GM18511 (cell line): Measurements from ENCODE around the gene PDCD6IP.
A peak's percentile ranks its signal among the peaks of the same experiment; 100 is the strongest.
"Not testable (repeated sequence)": the region's sequence is repeated elsewhere in the genome, so short reads cannot be mapped to it uniquely, and the experiment has no call there.

Source experiments
- ATAC-seq: cut with Tn5 transposase; IDR thresholded peaks from one replicate; pipeline ENCODE4 v1.9.1; 2021; ENCODE audit warnings: mild to moderate bottlenecking, moderate library complexity; ENCODE audit not compliant: unreplicated experiment

Gene PDCD6IP

DNA sequence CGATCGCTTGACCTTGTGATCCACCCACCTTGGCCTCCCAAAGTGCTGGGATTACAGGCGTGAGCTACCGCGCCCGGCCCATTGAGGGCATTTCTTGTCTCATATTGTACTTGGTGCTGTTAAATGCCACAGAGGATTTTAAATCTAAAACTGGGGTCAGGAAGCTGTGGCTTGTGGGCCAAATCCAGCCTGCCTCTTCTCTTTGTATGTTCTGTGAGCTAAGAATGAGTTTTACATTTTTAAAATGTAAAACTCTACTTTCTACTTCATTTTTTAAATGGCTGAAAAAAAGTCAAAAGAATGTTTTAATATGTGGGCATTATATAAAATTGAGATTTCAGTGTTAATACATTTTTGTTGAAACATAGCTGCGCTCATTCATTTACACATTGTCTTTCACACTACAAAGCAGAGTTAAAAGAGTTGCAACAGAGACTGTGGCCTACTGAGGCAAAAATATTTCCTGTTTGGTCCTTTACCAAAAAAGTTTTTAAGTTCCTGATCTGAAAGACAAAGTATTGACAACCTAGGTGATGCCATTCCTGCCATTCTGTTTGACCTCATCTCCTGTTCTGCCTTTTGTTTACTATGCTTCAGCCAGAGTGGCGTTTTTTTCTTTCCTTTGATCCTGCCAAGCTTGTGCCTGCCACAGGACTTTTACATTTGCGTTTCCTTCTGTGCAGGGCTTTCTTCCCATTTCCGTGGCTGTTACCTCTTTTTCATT lies 50.4 kb downstream of the PDCD6IP start:
- ATAC-seq: no peak

DNA sequence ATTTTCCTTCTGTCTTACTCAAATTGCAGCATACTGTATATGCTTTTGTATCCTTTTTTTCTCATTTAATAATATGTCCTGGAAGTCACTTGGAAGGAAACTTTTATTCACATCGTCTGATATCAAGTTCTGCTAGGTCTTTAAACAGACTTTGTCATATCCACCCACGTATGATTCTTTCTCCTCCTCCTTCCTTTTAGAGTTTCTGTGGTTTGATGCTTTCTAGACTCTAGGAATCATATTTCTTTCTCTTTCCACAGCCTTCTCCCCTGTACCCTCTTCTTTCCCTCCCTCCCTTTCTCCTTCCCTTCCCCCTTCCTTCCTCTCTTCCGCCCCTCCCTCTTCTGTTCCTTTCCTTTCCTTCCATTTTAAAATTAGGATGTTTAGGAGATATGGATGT lies 52.2 kb downstream of the PDCD6IP start:
- ATAC-seq: not testable (repeated sequence)

DNA sequence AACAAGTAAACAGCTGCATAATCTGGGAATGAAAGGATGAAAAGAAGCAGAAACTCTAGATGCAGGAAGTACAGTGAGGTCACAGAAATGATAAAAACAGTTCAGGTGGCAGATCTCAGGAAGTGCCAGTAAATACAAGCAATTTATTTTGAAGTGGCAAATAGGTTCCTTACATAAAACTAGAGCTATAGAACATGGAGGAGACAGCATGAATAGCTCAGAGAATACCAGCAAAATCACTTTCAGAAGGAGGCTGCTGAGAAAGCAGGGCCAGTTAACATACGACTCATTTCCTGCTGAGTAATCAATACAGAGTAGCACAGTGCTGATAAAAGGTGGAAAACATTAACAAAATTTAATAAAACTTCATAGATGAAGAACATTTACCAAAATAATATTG lies 57.0 kb downstream of the PDCD6IP start:
- ATAC-seq: peak; percentile 84

DNA sequence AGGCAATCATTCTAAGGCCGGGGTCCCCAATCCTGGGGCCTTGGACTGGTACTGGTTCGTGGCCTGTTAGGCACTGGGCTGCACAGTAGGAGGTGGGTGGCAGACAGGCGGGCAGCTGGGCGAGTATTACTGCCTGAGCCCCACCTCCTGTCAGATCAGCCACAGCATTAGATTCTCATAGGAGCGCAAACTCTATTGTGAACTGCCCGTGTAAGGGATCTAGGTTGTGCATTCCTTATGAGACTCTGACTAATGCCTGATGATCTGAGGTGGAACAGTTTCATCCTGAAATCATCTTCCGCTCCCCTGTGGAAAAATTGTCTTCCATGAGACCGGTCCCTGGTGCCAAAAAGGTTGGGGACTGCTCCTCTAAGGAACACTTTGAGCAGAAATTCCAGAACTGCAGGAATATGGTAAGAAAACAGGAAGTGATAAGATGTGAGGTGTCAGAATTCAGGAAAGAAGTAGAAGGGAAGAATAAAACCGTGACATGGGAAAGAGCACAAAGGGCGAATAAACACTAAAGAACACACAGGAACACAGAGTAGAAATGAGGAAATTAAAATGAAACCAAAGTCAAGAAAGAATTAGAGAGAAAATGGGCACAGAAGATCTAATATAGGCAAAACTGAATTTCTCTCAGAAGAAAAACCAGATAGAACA lies 57.6 kb downstream of the PDCD6IP start:
- peak; percentile 20 for ATAC-seq

DNA sequence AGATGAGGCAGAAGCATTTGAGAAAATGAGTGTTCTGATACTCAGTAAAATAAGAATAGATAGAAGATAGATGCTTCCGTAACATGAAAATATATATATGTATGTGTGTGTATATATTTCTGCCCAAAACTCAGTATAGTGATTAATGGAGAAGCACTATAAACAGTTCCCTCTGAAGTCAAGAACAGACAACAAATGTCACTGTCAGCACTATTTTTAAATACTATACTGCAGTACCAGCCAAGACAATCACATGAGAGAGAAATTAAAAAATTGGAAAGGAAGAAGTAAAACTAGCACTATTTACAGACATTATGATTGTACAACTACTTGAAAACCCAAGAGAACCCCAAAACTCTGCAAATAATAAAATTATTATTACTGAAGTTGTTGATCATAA lies 59.3 kb downstream of the PDCD6IP start:
- ATAC-seq: not testable (repeated sequence)

DNA sequence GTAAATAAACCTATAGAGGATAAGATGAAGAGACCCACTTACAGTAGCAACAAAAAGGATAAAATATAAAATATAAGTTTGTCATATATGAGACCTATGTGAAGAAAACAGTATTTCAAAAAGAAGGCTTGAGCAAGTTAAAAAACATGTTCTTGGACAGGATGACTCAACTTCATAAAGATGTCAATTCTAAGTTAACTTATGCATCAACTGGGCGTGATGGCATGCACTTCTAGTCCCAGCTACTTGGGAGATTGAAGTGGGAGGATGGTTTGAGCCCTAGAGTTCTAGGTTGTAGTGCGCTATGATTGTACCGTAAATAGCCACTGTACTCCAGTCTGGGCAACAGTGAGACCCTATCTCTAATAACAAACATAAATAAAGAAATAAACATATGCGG lies 59.7 kb downstream of the PDCD6IP start:
- ATAC-seq: no peak

DNA sequence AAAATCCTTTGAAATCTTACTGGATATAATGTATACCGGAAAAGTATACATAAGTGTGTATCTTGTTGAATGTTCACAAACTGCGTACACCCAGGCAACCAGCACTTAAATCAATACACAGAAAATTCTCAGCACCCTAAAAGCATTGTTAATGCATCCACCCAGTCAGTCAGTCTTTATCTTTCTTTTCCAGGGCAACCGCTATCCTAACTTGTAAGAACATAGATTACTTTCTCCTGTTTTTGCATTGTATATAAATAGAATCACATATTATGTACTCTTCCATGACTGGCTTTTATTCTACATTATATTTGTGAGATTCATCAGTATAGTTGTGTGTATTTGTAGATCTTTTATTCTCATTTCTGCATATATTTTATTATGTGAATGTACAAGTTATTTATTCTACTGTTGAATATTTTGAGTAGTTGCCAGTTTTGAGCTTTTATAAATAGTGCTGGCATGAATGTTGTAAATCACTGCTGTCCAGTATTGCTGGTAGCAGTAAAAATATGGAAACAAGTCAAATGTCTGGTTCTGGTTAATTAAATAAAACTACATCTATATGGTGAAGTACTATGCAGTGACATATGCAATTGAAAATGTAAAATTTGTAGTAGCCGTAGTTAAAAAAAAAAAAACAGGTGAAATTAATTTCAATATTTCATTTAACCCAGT lies 62.1 kb downstream of the PDCD6IP start:
- no peak for ATAC-seq

DNA sequence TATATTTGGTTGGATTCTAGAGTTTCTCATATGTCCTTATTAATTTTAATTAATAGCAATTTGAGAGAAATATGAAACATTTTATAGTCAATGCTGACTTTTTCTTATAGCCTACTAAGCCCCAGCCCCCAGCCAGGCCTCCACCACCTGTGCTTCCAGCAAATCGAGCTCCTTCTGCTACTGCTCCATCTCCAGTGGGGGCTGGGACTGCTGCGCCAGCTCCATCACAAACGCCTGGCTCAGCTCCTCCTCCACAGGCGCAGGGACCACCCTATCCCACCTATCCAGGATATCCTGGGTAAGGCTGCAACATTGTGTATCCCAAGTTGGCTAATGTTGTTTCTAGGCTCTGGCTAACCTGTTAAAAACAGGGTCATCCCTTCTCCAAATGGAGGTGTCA lies 66.7 kb downstream of the PDCD6IP start:
- no peak for ATAC-seq

DNA sequence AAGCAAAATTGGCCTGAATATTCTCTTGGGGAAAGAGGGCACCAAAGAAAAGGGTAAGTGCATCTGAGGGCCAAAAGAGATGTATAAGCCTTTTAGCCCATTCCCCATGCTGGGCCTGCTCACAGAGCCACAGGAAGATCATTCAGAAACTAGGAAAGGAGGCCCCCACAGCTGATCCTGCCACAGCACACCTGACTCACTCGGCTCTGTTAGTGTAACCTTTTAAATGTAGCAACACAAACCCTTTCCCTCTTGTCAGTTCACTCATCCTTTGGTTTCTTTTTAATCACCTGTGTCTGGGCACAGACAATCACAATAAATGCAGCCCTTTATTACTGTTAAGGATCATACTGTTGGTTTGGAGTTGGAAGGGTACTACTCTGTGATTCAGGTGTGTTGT lies 69.9 kb downstream of the PDCD6IP start:
- ATAC-seq: no peak

DNA sequence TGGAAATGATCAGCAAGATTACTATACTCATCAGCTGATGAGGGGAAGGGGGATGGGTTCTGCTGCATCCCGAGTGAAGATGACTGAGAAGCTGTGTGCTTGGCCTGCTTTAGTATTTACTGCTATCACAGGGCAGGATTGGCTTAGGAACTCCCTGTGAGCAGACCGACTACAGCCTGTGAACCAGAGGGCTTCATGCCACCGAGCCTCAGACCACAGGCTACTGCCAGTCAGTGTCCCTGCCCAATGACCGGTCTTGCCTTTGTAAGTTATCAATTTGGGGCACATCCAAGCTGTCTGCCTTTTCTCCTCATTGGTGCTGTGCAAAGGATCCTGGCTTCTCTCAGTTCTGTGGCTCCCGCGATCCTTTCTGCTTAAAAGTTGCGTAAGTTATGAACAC lies 71.5 kb downstream of the PDCD6IP start:
- no peak for ATAC-seq

DNA sequence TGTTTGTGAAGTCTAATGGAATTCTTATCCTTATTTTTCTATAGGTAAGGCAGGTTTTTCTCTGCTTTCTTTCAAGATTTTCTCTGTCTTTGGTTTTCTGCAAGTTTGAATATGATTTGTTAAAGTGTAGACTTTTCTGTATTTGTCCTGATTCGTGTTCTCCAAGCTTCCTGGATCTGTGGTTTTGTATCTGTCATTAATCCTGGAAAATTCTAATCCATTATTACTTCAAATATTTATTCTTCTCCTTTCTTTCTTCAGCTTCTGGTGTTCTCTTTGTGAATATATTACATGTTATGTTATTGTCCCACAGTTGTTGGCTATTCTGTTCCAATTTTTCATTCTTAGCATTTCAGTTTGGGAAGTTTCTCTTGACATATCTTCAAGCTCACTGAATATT lies 76.4 kb downstream of the PDCD6IP start:
- no peak for ATAC-seq

DNA sequence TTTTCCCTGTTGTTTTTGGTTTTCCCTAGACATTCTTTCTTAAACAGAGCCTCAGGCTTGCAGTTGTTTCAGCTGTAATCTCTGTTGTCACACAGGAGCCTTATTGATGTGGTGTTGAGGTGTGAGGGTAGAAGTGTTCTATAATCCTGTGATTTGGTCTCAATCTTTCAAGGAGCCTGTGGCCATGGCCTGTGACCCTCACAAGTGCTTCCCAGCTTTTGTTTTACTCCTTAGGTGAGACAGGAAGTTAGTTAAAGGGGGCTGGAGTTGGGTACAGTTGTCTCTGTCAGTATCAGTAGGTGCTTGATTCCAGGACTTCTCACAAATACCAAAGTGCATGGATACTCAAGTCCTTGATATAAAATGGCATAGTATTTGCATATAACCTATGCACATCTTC lies 77.2 kb downstream of the PDCD6IP start:
- no peak for ATAC-seq

DNA sequence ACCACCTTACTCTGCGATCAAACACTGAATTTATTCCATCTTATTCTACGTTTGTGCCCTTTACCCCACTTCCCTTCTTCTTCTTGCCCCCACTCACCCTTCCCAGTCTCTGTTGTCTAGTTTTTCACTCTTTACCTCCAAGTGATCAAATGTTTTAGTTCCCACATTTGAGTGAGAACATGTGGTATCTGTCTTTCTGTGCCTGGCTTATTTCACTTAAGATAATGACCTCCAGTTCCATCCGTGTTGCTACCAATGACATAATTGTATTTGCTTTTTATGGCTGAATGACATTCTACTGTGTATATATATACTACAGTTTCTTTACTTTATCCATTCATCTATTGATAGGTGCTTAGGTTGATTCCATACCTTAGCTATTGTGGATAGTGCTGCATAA lies 78.8 kb downstream of the PDCD6IP start:
- no peak for ATAC-seq

DNA sequence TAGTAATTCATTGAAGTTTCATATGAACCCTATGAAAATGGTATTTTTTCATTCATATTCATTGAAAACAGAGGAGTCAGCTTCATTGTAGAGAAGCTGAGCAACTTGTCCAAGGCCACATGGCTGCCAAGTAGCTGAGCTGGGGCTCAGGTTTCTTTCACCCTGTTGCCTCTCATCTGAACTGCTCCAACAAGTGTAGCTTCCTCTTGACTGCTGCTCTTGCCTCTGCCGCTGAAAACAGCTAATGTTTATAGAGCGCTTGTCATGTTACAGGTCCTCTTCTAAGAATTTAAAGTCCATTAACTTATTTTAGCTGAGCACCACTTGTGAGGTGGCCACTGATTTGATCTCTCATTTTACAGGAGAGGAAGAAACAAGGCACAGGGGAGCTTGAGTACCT lies 81.1 kb downstream of the PDCD6IP start:
- no peak for ATAC-seq

DNA sequence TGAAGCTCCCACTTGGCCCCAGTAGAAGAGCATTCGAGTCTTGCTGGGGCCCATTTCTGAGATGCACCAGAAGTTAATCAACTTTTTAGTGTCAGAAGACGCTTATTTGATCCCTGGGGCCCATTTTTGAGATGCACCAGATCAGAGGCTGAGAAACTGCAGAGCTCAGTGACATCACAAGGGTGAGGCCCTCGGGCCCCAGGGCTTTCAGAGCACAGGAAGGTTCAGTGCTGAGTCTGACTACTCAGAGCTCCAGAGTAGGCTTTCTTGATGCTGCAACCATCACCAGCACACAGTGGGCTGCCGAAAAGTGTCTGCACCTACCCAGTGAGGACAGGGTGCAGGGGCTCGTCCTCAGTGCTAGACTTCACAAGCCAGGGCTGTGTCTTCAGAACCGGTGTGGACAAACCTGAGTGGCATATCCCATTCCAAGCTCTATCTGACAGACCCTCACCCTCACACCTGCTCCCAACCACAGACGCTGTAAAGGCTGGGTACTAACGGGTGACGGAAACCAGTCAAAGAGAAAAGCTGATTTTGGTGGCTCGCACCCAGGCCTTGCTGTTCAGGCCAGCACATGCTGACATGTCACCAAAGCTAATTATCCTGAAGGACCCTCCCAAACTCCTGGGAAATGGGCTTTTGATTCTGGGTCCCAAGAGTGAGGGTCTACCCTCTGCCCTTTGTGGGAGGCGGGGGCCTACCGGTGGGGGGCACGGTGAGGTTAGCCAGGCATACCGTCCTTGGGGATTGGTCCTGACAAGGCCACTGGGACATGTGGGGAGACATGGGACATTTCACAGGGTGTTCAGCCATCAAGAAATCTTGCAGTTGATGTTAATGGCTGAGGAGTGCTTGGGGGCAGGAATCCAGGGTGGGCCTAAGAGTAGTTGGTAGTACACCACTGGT lies 83.0 kb downstream of the PDCD6IP start:
- ATAC-seq: no peak

DNA sequence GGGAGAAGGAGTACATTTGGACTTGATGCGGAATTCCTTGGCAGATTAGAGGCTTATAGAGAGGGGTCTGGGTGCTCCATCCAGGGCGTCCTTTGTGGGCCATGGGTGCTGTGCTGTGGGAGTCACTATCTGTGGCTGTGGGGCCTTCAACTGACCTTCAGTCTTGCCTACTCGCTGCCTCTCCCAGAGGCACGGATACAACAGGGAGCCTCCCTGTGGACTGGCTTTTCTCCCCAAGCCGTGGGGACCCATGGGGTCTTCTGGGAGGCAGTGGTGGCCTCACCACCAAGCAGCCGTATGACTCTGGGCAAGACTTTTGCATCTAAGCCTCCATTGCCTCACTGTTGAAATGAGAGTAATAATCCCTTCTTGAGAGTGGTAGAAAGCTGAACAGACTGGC lies 83.9 kb downstream of the PDCD6IP start:
- no peak for ATAC-seq

DNA sequence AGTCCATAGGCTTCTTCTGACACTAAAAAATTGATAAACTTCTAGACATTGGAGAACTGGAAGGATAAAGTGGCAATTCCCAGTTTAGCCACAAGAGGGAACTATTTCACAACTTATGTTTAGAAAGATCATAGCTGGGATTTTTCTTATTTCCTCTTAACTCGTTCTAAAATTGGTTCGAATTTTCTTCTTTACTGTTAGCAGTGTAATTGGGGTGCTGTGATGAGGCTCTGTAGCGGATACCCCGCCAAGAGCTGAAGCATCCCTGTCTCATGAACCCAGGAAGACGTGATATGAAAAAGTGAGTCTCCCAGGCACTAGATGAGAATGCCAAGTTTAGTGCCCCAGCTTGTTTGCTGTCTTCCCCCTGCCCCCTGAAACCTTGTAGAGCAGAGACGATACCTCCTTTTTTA lies 85.1 kb downstream of the PDCD6IP start:
- ATAC-seq: no peak

DNA sequence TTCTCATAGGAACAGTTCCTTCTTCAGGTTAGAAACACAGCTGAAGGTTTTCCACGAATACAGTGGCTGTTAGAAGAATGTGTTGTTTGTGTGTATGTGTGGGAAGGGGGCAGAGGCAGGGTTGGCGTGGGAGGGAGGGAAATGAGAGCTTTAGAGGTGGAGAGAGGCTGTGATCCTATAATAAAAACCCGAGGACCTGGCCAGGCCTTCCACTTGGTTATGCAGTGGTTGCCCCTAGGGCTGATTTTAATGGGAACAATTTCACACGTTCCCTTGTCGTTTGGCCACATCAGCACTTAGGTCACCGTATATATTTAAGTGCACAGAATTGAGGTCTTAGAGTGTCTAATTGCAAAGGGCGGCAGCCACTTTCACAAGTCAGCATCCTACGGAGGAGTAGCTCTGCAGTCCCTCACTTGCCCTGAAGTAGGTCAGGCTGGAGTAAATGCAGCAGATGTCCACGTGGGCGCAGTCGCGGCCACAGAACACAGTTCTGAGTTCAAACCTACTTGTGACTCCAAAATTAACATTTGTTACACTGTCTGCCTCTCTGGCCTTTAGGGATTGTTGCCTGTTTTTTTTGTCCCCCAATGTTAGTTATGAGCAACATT lies 85.6 kb downstream of the PDCD6IP start:
- ATAC-seq: no peak

DNA sequence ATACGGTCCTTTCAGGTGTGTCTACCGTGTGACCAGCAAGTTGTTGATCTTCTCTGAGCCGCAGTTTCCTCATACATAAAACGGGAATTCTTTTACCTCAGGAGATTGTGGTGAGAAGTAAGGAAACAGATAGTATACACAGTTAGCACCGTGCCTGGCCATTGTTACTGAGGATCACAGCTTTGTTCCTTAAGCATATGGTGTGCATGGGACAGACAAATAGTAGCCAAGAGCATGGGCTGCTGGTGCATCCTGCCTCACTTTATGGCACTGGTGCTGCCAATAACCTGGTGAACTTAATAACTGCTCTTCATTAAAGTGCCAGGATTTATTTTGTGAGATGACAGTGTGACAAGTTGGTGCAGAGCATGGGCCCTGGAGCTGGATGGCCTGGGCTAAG lies 86.3 kb downstream of the PDCD6IP start:
- ATAC-seq: no peak

DNA sequence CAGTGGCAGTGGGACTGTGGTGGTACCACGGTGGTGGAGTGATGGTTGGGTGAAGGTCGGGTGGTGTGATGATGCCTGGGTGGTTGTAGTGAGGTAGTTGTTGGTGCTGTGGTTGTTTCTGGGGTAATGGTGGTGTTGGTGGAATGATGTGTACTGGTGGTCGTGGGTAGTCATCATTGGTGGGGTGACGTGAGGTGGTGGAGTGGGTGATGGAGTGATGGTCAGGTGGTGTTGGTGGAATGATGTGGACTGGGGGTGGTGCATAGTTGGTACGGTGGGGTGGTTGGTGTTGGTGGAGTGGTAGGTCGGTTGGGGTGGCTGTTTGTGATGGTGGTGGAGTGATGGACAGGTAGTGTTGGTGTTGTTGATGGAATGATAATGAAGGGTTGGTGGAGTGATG lies 87.1 kb downstream of the PDCD6IP start:
- no peak for ATAC-seq

DNA sequence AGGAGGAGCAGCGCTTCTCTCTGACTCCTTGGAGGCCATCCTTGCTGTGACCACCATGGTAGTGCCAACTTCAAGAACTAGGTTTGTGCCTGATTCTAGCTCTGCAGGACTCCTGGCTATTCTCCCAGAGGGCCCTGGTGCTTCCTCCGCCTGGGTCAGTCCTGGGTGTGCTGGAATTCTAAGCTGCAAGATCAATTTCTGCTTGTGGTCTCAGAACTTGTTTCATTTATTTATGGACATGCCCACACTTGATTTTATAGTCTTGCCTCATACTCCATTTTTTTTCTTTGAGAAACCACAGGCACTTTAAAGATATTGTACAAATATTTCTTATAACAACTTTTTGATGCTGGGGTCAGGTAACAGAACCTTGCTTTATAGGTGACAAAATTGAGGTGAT lies 87.6 kb downstream of the PDCD6IP start:
- no peak for ATAC-seq
